ENCODE measurements around the gene INSM2.

GRCh38 chr14:35495278-35495677 is 38.7 kb upstream of the INSM2 start:
- TF ChIP-seq CREB5 (CRISPR knock-in tag; IDR thresholded peaks at IDR 0.05; ENCODE audit: low read depth) (no peak), CSDC2 (CRISPR knock-in tag; IDR thresholded peaks at IDR 0.05) (no peak), ISL1 (CRISPR knock-in tag; IDR thresholded peaks at IDR 0.05) (no peak), ZNF565 (CRISPR knock-in tag; conservative IDR thresholded peaks at IDR 0.05; ENCODE audit: low read depth) (no peak)

Data from SK-N-SH treated with all-trans-retinoic acid at 6 μM for 48 hours (cell line).